ENCODE measurements around the gene CT45A9. TPM values are rescaled to one million over a fixed set of nuclear protein-coding genes. Genes with fewer than 3 reads are reported as not detected.
"Not testable (repeated sequence)": the region's sequence is repeated elsewhere in the genome, so short reads cannot be mapped to it uniquely, and the experiment has no call there.

CT45A9 gene, protein sequence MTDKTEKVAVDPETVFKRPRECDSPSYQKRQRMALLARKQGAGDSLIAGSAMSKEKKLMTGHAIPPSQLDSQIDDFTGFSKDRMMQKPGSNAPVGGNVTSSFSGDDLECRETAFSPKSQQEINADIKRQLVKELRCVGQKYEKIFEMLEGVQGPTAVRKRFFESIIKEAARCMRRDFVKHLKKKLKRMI
- total RNA-seq (not detected in 2 replicates), polyA plus RNA-seq (not detected in 2 replicates), polyA minus RNA-seq (not detected in 2 replicates), Bru-seq, nascent RNA (not detected), BruChase-seq, experiment 1, labeled RNA remaining after a 6-hour chase (not detected), BruChase-seq, experiment 2, labeled RNA remaining after a 2-hour chase (not detected)
- not detected in 2 replicates for polyA plus RNA-seq (2011; cell fraction: cytosol; rRNA removed)
- polyA plus RNA-seq (2011; cell fraction: nucleus; rRNA removed) = not detected in 2 replicates
- polyA plus RNA-seq (2012) = not detected in 2 replicates
- not detected for polyA minus RNA-seq (2011; cell fraction: cytosol; rRNA and poly(A)+ RNA removed)
- not detected in 2 replicates for polyA minus RNA-seq (2011; cell fraction: nucleus; rRNA and poly(A)+ RNA removed)
- long read RNA-seq = 0 reads

DNA sequence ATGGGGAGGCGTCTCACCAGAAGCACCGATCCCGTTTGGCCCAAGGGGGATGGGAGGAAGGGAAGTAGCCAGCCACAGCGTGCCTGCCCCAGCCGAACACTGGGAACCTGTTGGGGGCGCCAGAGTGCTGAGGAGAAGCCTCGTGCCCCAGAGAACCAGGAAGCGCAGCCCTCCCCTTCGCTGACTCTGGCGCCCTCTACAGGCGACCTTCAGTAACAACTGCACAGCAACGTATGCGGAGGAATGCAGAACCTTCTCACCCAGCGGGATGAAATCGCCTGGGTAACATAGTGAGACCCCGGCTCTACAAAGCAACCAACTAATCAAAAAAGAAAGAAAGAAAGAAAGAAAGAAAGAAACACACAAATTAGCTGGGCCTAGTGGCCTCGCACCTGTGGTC is at the start of gene CT45A9:
CT45A9 (minus strand) TSS at position 101 of the 400 bp plus-strand sequence. CDS start 3,751 bp downstream, outside the sequence.
- H3K27ac ChIP-seq (ENCODE audit: insufficient read depth, low read depth, low read length); H3K27me3 ChIP-seq (ENCODE audit: control insufficient read depth in 2 of 2, insufficient read depth in 2 of 2, low read length in 2 of 2); CTCF ChIA-PET; H3K9me3 ChIP-seq (replicated peaks; ENCODE audit: control insufficient read depth, insufficient read depth, low read length); H3K9ac ChIP-seq (replicated peaks; ENCODE audit: extremely low read depth, insufficient read depth, low read length); H2AFZ ChIP-seq (ENCODE audit: low read depth, low read length); H3K79me2 ChIP-seq (ENCODE audit: control insufficient read depth, insufficient read depth, low read length); FAIRE-seq; POLR2A ChIA-PET; H3K4me2 ChIP-seq (ENCODE audit: insufficient read depth, low read length); H3K36me3 ChIP-seq (ENCODE audit: control insufficient read depth in 2 of 2, extremely low read depth in 1 of 2, insufficient read depth in 2 of 2, low read length in 2 of 2); BruUV-seq (replicated peaks); H3K4me1 ChIP-seq (ENCODE audit: control insufficient read depth, extremely low read depth, insufficient read depth, low read length); intact Hi-C loops (cut with micrococcal nuclease); H3K9me1 ChIP-seq (replicated peaks; ENCODE audit: control insufficient read depth, extremely low read depth, insufficient read depth, low read length); H4K20me1 ChIP-seq (replicated peaks; ENCODE audit: control insufficient read depth, extremely low read depth, insufficient read depth, low read length); dilution Hi-C loops (cut with MboI; ENCODE audit: extremely low pct_ligation_motif_present, low sequenced_read_pairs); H3K4me3 ChIP-seq (replicated peaks in 1 of 3; ENCODE audit: insufficient read depth in 1 of 3, low read depth in 1 of 3, low read length in 3 of 3); DNase-seq (ENCODE audit: low read depth, low spot score): not testable (repeated sequence)

DNA sequence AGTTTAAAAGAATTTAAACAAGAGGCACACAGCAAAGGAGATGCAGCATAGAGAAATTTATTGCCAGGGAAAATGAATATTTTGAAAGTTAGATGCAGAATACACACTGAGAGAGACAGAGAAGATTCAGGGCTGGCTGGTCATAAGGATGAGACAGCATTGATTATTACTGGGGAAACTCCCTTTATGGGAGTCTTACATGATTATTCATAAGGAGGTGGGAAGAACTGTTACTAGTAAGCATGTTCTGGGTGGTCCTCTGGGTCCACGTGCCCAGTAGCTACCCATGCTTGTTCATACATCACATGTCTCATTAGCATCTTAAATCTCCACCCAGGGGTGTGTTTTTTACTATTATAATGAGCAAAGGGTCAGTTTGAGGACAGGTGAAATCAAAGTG is 48.9 kb upstream of the CT45A9 start:
- H3K27ac ChIP-seq (ENCODE audit: insufficient read depth, low read depth, low read length); H3K36me3 ChIP-seq (ENCODE audit: control insufficient read depth in 2 of 2, extremely low read depth in 1 of 2, insufficient read depth in 2 of 2, low read length in 2 of 2); DNase-seq (ENCODE audit: low read depth, low spot score); FAIRE-seq; H3K27me3 ChIP-seq (ENCODE audit: control insufficient read depth in 2 of 2, insufficient read depth in 2 of 2, low read length in 2 of 2); H4K20me1 ChIP-seq (replicated peaks; ENCODE audit: control insufficient read depth, extremely low read depth, insufficient read depth, low read length); POLR2A ChIA-PET; dilution Hi-C loops (cut with MboI; ENCODE audit: extremely low pct_ligation_motif_present, low sequenced_read_pairs); H3K4me1 ChIP-seq (ENCODE audit: control insufficient read depth, extremely low read depth, insufficient read depth, low read length); H3K9me1 ChIP-seq (replicated peaks; ENCODE audit: control insufficient read depth, extremely low read depth, insufficient read depth, low read length); BruUV-seq (replicated peaks); intact Hi-C loops (cut with micrococcal nuclease); H3K4me2 ChIP-seq (ENCODE audit: insufficient read depth, low read length); H3K79me2 ChIP-seq (ENCODE audit: control insufficient read depth, insufficient read depth, low read length); H3K9me3 ChIP-seq (replicated peaks; ENCODE audit: control insufficient read depth, insufficient read depth, low read length); H2AFZ ChIP-seq (ENCODE audit: low read depth, low read length); H3K9ac ChIP-seq (replicated peaks; ENCODE audit: extremely low read depth, insufficient read depth, low read length); CTCF ChIA-PET; H3K4me3 ChIP-seq (replicated peaks in 1 of 3; ENCODE audit: insufficient read depth in 1 of 3, low read depth in 1 of 3, low read length in 3 of 3): not testable (repeated sequence)
